C4-2B (cell line): ENCODE data around the gene MYH13.

ENCODE experiments used
- H3K27ac ChIP-seq: fragments of 450-650 bp; 2 replicates; pipeline ENCODE4 v1.5.1; 2017
- ZFX ChIP-seq: fragments of 450-650 bp; IDR thresholded peaks from 2 replicates; pipeline ENCODE4 v1.6.1; 2017
- TF ChIP-seq, protein P1 (sequence below): fragments of 450-650 bp; conservative IDR thresholded peaks from 2 replicates; pipeline ENCODE4 v1.5.1; 2017; ENCODE audit warnings: mild to moderate bottlenecking

MYH13 gene

DNA sequence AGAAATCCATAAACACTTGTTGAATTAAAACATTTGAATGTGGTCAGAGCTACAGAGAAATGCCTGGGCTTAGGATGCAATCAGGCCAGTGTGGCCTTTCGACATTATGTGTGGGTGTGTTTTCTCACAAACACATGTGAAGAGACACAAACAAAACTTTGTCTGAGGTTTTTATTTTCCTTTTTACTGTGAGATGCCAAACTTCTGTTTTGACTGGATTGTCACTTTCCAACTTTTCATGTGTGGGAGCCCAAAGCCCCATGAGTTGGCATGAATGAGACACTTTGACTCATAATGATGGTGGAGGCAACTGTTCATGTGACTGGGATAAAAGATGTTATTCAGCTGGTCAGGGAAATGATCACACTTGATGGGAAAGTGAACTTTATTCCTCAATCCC lies 102.5 kb downstream of the MYH13 start:
- no peak for TF ChIP-seq ZFX
- TF ChIP-seq, protein P1, sequence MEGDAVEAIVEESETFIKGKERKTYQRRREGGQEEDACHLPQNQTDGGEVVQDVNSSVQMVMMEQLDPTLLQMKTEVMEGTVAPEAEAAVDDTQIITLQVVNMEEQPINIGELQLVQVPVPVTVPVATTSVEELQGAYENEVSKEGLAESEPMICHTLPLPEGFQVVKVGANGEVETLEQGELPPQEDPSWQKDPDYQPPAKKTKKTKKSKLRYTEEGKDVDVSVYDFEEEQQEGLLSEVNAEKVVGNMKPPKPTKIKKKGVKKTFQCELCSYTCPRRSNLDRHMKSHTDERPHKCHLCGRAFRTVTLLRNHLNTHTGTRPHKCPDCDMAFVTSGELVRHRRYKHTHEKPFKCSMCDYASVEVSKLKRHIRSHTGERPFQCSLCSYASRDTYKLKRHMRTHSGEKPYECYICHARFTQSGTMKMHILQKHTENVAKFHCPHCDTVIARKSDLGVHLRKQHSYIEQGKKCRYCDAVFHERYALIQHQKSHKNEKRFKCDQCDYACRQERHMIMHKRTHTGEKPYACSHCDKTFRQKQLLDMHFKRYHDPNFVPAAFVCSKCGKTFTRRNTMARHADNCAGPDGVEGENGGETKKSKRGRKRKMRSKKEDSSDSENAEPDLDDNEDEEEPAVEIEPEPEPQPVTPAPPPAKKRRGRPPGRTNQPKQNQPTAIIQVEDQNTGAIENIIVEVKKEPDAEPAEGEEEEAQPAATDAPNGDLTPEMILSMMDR: no peak
- no peak overlapping the region for H3K27ac ChIP-seq

DNA sequence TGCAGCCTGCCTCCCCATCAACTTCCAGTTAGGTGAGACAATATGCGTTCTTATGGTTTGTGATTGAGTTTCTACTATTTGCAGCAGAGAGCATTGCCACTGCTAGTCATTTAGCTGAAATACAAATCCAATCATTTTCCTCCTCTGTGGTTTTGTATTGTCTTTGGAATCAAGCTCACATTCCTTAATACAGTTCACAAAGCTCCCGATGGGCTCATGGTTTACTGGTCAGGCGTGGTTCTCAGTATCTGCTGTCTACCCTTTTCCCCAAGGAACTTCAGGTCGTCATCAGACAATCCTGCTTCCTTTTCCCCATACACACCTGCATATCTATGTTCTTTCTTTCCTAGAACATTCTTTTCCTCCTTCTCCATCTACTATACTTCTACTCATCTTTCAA lies 104.8 kb downstream of the MYH13 start:
- H3K27ac ChIP-seq: no peak overlapping the region
- TF ChIP-seq, protein P1: no peak

DNA sequence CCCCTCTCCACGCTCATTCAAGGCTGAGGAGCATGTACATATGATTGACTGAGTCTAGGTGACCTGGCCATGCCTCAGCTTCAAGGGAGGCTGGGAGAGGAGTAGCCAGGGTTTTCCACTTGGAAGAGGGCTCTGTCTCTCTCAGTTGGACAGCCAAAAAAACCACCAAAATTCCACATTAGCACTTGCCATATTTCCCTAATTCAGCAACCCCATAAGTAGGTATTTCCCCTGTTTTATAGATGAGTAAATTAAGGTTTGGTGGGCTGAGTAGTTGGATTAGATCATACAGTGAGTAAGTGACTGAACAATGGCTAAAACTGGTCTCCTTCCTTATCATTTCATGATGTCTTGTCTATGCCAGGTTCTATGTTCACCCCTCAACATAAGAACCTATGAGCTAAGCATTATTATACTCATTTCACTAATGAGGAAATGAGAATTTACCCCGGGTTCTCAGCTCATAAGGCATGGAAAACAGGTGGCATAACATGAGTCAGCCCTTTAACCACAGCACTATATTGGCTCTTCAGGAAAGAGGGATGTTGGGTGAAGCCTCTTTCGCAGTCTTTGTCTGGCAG lies 106.4 kb downstream of the MYH13 start:
- H3K27ac ChIP-seq: no peak overlapping the region
- no peak for TF ChIP-seq ZFX
- TF ChIP-seq, protein P1: no peak

DNA sequence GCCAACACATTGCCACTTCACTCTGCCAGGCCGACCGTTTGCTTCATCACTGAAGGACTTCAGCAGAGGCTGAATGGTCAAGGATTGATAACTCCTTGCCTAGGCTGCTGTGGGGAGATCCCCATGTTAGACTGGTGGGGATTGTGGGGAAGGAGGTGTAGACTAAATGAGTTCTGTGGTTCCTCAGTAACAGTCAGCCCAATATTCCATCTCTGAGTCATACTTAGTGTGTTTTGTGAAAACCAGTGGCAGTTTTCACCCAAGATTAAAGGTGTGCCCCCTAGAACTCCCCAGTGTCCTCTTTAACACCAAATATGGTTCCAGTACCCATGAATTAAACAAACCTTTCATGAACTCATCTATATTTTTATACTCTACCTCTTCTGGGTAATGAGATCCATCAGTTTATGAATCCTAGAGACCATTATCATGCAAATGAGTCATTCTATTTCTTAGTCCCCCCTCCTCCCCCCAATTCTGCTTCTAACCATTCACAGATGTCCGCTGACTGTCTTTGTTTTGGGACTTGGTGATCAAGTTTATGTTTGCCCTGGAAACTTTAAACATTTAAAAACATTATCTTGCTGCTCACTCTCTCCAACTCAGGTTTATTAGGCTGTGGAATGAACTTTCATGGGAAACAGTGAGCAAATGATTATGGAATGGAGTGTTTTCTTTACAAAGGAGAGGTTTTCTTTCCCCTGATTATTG lies 107.6 kb downstream of the MYH13 start:
- no peak overlapping the region for H3K27ac ChIP-seq
- no peak for TF ChIP-seq ZFX
- TF ChIP-seq, protein P1: no peak

GRCh38 chr17:10264051-10264450 lies 108.8 kb downstream of the MYH13 start:
- TF ChIP-seq, protein P1: no peak
- no peak for TF ChIP-seq ZFX
- H3K27ac ChIP-seq: no peak overlapping the region

DNA sequence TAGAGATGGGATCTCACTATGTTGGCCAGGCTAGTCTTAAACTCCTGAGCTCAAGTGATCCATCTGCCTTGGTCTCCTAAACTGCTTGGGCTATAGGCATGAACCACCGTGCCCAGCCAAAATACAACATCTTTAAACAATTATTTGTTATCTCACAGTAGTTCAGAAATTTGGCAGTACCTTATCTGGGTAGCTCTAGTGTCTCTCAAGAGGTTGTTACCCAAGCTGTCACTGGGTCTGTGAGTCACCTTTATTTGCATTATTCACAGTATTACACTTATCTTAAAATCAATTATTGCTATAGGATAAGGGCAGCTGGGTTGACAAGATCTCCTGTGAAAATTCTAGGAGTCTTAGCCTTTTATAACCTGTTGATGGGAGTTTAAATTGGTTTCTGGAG lies 110.4 kb downstream of the MYH13 start:
- H3K27ac ChIP-seq: no peak overlapping the region
- TF ChIP-seq, protein P1: no peak

GRCh38 chr17:10261098-10261497 lies 111.7 kb downstream of the MYH13 start:
- no peak for TF ChIP-seq ZFX
- TF ChIP-seq, protein P1: no peak
- H3K27ac ChIP-seq: no peak overlapping the region
